Measurements from ENCODE around the gene TNRC18. TPM values are rescaled to one million over a fixed set of nuclear protein-coding genes. Genes with fewer than 3 reads are reported as not detected.

The TNRC18 gene
- total RNA-seq, 1 experiment from 2014 or later = 159 TPM

GRCh38 chr7:5414916-5415315, 8.7 kb downstream of the TNRC18 start:
- POLR2A ChIA-PET (ENCODE audit: unreplicated experiment) = no interaction called here
- H3K79me2 ChIP-seq (ENCODE audit: low read depth) = peaks cover 88% of the 10 kb centered on the region

DNA sequence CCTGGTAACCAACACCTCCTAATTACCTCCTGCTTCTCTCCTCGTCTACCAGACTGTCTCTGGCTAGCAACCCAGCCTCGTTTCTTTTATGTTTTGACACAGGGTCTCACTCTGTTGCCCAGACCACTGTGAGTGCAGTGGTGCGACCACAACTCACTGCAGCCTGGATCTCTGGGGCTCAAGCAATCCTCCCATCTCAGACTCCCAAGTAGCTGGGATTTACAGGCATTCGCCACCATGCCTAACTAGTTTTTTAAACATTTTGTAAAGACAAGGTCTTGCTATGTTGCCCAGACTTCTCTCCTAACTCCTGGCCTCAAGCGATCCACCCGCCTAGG, 10.2 kb downstream of the TNRC18 start:
- Histone ChIP-seq H3K4me1 (replicated peaks; ENCODE audit: insufficient read depth) (peaks cover 37% of the 10 kb centered on the region), H3K4me3 (no peak overlapping the region), H3K27ac (no peak overlapping the region), H4K20me1 (ENCODE audit: insufficient read depth) (peaks cover 51% of the 10 kb centered on the region), H3F3A (ENCODE audit: insufficient read depth, low read depth) (peaks cover 62% of the 10 kb centered on the region), H3K9me3 (ENCODE audit: insufficient read depth, low read depth) (no peaks in the 10 kb centered on the region), H2AFZ (no peak overlapping the region), H3K4me2 (no peak overlapping the region), H3K27me3 (ENCODE audit: insufficient read depth, low read depth) (no peaks in the 10 kb centered on the region), H3K79me2 (ENCODE audit: low read depth) (peaks cover 88% of the 10 kb centered on the region), H3K9me2 (ENCODE audit: insufficient read depth) (no peaks in the 10 kb centered on the region), H3K36me3 (ENCODE audit: low read depth) (peaks cover 6% of the 10 kb centered on the region)
- ChIA-PET CTCF (no interaction called here), POLR2A (ENCODE audit: unreplicated experiment) (interaction anchor here (0.6 kb wide), 1 partner anchor 16 kb away, joined by 3 read pairs; no protein-coding TSS in a partner anchor)
- TF ChIP-seq CTCF (conservative IDR thresholded peaks at IDR 0.05) = no peak
- no peak for TF ChIP-seq EZH2 (IDR thresholded peaks at IDR 0.05; ENCODE audit: low read depth)
- BruUV-seq (replicated peaks) = no TSS peak
- intact Hi-C loops (cut with micrococcal nuclease; ENCODE audit: unreplicated experiment) = no loop called here
- no peak for DNase-seq

More at GRCh38 chr7:5414916-5415315, 8.7 kb downstream of the TNRC18 start:
- Histone ChIP-seq H3K36me3 (ENCODE audit: low read depth) (peaks cover 6% of the 10 kb centered on the region), H3K9me3 (ENCODE audit: insufficient read depth, low read depth) (no peaks in the 10 kb centered on the region), H3K4me1 (replicated peaks; ENCODE audit: insufficient read depth) (peaks cover 38% of the 10 kb centered on the region), H3K4me3 (no peak overlapping the region), H3K27me3 (ENCODE audit: insufficient read depth, low read depth) (no peaks in the 10 kb centered on the region), H3K4me2 (no peak overlapping the region), H3K27ac (no peak overlapping the region), H3K9me2 (ENCODE audit: insufficient read depth) (no peaks in the 10 kb centered on the region), H3F3A (ENCODE audit: insufficient read depth, low read depth) (peaks cover 75% of the 10 kb centered on the region), H4K20me1 (ENCODE audit: insufficient read depth) (peaks cover 36% of the 10 kb centered on the region), H2AFZ (no peak overlapping the region)
- no peak for DNase-seq
- BruUV-seq (replicated peaks) = no TSS peak
- TF ChIP-seq EZH2 (IDR thresholded peaks at IDR 0.05; ENCODE audit: low read depth) (no peak), CTCF (conservative IDR thresholded peaks at IDR 0.05) (no peak)
- CTCF ChIA-PET = no interaction called here
- intact Hi-C loops (cut with micrococcal nuclease; ENCODE audit: unreplicated experiment) = no loop called here

GRCh38 chr7:5408777-5409176, 14.9 kb downstream of the TNRC18 start:
- Histone ChIP-seq H3K27me3 (ENCODE audit: insufficient read depth, low read depth) (no peaks in the 10 kb centered on the region), H3K9me2 (ENCODE audit: insufficient read depth) (no peaks in the 10 kb centered on the region), H3K27ac (no peak overlapping the region), H3K9me3 (ENCODE audit: insufficient read depth, low read depth) (no peaks in the 10 kb centered on the region), H3K79me2 (ENCODE audit: low read depth) (peaks cover 83% of the 10 kb centered on the region), H3F3A (ENCODE audit: insufficient read depth, low read depth) (peaks cover 37% of the 10 kb centered on the region), H3K4me3 (no peak overlapping the region), H4K20me1 (ENCODE audit: insufficient read depth) (peaks cover 71% of the 10 kb centered on the region), H3K4me1 (replicated peaks; ENCODE audit: insufficient read depth) (peaks cover 23% of the 10 kb centered on the region), H3K4me2 (no peak overlapping the region), H3K36me3 (ENCODE audit: low read depth) (no peaks in the 10 kb centered on the region), H2AFZ (no peak overlapping the region)
- intact Hi-C loops (cut with micrococcal nuclease; ENCODE audit: unreplicated experiment) = no loop called here
- no TSS peak for BruUV-seq (replicated peaks)
- DNase-seq = no peak
- ChIA-PET CTCF (no interaction called here), POLR2A (ENCODE audit: unreplicated experiment) (interaction anchor here (0.7 kb wide), 1 partner anchor 11 kb away, joined by 3 read pairs; no protein-coding TSS in a partner anchor)
- TF ChIP-seq EZH2 (IDR thresholded peaks at IDR 0.05; ENCODE audit: low read depth) (no peak), CTCF (conservative IDR thresholded peaks at IDR 0.05) (no peak)
